Measurements from ENCODE around the gene AFDN.
A peak's percentile ranks its signal among the peaks of the same experiment; 100 is the strongest.

- TF ChIP-seq POLR2A (IDR thresholded peaks at IDR 0.05): no peak
- peak; percentile 55 to 79 (median 63) for TF ChIP-seq CTCF (IDR thresholded peaks at IDR 0.05)
These were observed 72.1 kb downstream of the AFDN start for GRCh38 chr6:167898673-167899311.
